ENCODE measurements around the gene DNAJB5.
A peak's percentile ranks its signal among the peaks of the same experiment; 100 is the strongest.

Gene DNAJB5

DNA sequence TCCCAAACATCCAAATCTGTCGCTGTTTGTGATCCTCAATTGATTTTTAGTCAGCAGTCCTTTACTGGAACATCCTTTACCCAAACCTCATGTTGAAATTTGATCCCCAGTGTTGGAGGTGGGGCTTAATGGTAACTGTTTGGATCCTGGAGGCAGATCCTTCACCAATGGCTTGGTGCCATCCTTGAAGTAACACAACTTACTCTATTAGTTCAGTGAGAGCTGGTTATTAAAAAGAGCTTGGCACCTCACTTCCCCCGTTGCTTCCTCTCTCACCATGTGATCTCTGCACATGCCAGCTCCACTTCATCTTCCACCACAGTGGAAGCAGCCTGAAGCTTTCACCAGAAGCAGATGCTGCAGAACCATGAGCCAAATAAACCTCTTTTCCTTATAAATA lies 40.3 kb downstream of the DNAJB5 start:
- POLR2A ChIA-PET = no interaction called here
- DNase-seq (ENCODE audit: extremely low spot score) = no peak
- CTCF ChIA-PET = interaction anchor here (0.8 to 2.4 kb wide), 5 partner anchors 9 to 45 kb away, joined by 3 to 8 read pairs (median 3); partner anchors contain the start of gene VCP
- TF ChIP-seq, protein P1, sequence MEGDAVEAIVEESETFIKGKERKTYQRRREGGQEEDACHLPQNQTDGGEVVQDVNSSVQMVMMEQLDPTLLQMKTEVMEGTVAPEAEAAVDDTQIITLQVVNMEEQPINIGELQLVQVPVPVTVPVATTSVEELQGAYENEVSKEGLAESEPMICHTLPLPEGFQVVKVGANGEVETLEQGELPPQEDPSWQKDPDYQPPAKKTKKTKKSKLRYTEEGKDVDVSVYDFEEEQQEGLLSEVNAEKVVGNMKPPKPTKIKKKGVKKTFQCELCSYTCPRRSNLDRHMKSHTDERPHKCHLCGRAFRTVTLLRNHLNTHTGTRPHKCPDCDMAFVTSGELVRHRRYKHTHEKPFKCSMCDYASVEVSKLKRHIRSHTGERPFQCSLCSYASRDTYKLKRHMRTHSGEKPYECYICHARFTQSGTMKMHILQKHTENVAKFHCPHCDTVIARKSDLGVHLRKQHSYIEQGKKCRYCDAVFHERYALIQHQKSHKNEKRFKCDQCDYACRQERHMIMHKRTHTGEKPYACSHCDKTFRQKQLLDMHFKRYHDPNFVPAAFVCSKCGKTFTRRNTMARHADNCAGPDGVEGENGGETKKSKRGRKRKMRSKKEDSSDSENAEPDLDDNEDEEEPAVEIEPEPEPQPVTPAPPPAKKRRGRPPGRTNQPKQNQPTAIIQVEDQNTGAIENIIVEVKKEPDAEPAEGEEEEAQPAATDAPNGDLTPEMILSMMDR (IDR thresholded peaks at IDR 0.05; ENCODE audit: control extremely low read depth, extremely low read depth, low read depth, missing control alignments) = no peak

DNA sequence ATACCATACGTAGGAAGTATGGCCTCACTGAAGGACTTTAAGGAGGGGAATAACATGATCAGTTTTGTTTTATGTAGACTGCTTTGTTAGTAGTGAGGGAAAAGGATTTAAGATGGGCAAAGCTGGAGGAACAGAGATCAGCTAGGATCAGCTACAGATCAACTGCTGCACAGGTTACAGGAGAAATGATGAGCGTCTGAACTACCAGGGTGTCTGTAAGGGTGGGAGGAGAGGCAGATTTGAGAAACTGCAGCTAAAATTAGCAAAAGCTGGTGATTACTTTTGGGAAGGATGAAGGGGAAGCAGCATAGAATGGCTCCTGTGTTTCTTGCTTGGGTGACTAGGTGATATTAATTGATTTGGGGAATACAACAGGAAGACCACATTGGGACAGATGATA lies 43.6 kb downstream of the DNAJB5 start:
- ChIA-PET CTCF (interaction anchor here (1.1 to 2.5 kb wide), 2 partner anchors 8 to 19 kb away, joined by 3 to 17 read pairs; no protein-coding TSS in a partner anchor), POLR2A (no interaction called here)
- no peak for DNase-seq (ENCODE audit: extremely low spot score)
- TF ChIP-seq, protein P1 (IDR thresholded peaks at IDR 0.05; ENCODE audit: control extremely low read depth, extremely low read depth, low read depth, missing control alignments) = no peak

DNA sequence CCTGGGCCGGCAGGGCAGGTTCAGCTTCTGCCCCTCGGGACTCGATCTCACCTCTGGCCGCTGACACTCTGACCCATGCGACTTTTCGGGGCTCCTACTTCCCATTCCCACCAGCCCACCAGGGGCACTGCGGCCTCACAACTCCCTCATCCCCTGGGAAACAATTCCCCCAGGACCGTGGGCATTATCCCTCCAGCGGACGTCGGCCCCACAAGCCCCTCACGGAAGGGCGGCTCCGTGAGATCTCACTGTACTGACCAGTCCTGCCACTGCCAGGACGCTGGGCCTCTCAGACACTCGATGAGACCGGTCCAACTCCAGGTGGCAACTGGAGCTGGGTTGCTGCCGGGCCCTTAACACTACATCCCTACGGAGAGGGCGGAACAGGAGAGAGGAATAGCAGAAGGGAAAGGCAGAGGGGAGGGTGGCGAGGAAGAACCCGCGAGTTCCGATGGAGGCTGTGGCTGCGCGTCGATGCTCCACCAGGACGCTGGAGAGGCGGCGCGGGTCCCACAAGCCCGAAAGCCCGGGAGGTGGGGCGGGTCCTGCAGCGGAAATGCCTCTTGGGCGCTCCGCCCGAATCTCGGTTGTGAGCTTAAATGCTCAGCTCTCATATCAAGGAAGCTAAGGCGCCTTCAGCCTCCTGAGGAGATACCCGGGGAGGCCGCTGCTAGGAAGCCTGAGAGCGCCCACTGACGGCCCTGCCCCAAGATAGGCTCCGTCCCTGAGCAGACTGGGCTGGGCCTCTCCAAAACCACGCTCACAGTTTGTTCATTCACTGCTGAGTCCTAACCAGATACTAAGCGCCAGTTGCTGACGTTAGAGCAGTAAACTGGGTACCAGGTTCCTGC lies 46.5 kb downstream of the DNAJB5 start:
- TF ChIP-seq, protein P1 (IDR thresholded peaks at IDR 0.05; ENCODE audit: control extremely low read depth, extremely low read depth, low read depth, missing control alignments) = no peak
- POLR2A ChIA-PET = interaction anchor here (1.0 kb wide), 1 partner anchor 27 kb away, joined by 3 read pairs; no protein-coding TSS in a partner anchor
- CTCF ChIA-PET = interaction anchor here (0.6 to 1.5 kb wide), 4 partner anchors 9 to 137 kb away, joined by 3 to 5 read pairs (median 4); no protein-coding TSS in a partner anchor
- peak; percentile 33 for DNase-seq (ENCODE audit: extremely low spot score)

DNA sequence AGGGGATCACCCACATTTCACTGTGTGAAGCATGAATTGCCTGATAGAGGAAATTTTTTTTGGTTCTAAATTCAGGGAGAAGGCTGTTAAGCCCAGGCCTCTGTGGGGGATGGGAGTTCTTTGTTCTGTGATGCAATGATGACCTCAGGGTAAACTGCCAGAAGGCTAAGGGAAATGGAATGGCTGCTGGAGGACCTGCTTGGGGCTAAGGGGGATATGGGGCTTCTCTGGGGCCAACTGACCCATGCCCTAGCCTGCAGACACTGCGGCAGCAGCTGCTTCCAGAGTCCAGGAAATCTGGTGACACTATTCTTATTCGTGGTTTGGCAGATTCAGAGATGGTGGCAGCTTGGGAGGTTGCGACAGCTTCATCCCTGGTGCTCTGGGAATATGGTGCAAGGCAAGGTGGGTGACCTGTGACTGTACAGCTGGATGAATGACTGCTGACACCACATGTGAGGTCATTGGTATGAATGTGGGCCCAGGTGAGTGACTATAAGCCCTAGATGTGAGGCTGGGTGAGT lies 52.6 kb downstream of the DNAJB5 start:
- no peak for DNase-seq (ENCODE audit: extremely low spot score)
- ChIA-PET CTCF (interaction anchor here (1.0 to 3.7 kb wide), 4 partner anchors 9 to 113 kb away, joined by 3 to 40 read pairs (median 3); no protein-coding TSS in a partner anchor), POLR2A (no interaction called here)
- TF ChIP-seq, protein P1 (IDR thresholded peaks at IDR 0.05; ENCODE audit: control extremely low read depth, extremely low read depth, low read depth, missing control alignments) = no peak

DNA sequence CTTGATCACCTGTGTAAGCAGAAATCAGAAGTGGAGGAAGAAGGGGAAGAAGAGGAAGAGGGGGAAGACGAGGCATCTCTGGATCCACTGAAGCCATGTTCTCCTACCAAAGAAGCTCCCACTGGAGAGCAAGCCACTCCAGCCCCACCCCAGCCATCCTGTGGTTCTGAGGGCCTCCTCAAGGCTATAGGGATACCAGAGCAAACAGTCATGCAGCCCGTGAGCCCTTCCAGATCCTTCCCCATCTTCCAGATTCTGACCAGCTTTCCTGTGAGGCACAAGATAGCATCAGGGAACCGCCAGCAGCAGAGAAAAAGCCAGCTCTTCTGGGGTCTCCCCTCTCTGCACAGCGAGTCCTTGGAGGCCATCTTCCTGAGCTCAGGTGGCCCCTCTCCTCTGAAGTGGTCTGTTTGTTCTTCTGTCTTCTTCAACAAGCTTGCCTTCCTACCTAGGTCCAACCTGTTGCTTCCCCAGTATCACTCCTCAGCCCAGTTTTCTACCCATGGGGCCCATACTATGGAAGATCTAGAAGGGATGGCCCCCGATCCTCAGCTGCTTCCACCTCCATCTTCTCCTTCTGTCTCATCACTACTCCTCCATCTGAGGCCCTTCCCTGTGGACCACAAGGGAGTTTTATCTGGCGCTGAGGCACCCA lies 53.5 kb downstream of the DNAJB5 start:
- TF ChIP-seq, protein P1 (IDR thresholded peaks at IDR 0.05; ENCODE audit: control extremely low read depth, extremely low read depth, low read depth, missing control alignments) = no peak
- CTCF ChIA-PET = interaction anchor here (1.0 to 3.7 kb wide), 3 partner anchors 8 to 144 kb away, joined by 3 to 40 read pairs (median 5); no protein-coding TSS in a partner anchor
- DNase-seq (ENCODE audit: extremely low spot score) = no peak
- POLR2A ChIA-PET = interaction anchor here (1.0 kb wide), 1 partner anchor 9 kb away, joined by 5 read pairs; no protein-coding TSS in a partner anchor

DNA sequence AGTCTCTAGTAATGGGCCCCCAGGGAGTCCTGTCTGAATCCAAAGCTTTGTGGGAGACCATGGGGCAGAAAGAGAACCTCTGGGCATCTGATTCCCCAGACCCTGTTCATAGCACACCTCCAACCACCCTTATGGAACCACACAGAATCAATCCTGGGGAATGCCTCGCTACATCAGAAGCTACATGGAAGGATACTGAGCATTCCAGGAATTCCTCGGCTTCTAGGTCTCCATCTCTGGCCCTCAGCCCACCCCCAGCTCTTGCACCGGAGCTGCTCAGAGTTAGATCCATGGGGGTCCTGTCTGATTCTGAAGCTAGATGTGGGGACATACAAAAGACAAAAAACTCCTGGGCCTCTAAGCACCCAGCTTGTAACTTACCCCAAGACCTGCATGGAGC lies 54.5 kb downstream of the DNAJB5 start:
- TF ChIP-seq, protein P1 (IDR thresholded peaks at IDR 0.05; ENCODE audit: control extremely low read depth, extremely low read depth, low read depth, missing control alignments) = no peak
- POLR2A ChIA-PET = no interaction called here
- no peak for DNase-seq (ENCODE audit: extremely low spot score)
- CTCF ChIA-PET = interaction anchor here (0.9 to 1.7 kb wide), 8 partner anchors 9 to 147 kb away, joined by 3 to 10 read pairs (median 3); no protein-coding TSS in a partner anchor

All from GM10248 (cell line).